Measurements from ENCODE around the gene HMGB4. TPM values are rescaled to one million over a fixed set of nuclear protein-coding genes. Genes with fewer than 3 reads are reported as not detected.

Gene HMGB4
- total and polyA plus RNA-seq, 2 of the 4 experiments (the other 2 are of a cell fraction): not detected

GRCh38 chr1:33878392-33878791, 14.5 kb downstream of the HMGB4 start:
- Histone ChIP-seq H2BK5ac (ENCODE audit: low read depth, low read length, poor library complexity, severe bottlenecking) (no peak overlapping the region), H3K4me1 (ENCODE audit: control insufficient read depth, insufficient read depth, low read length) (no peaks in the 10 kb centered on the region), H2AK5ac (ENCODE audit: low read depth, low read length) (no peak overlapping the region), H4K20me1 (ENCODE audit: insufficient read depth, low read length) (no peaks in the 10 kb centered on the region), H3K9me3 (ENCODE audit: control insufficient read depth, insufficient read depth, low read length) (peaks cover 17% of the 10 kb centered on the region), H4K91ac (ENCODE audit: insufficient read depth, low read depth, low read length) (no peak overlapping the region), H2AFZ (replicated peaks; ENCODE audit: low read length, poor library complexity) (no peak overlapping the region), H2AK9ac (replicated peaks; ENCODE audit: low read depth, low read length, poor library complexity) (no peak overlapping the region), H2BK120ac (ENCODE audit: low read depth, low read length) (no peak overlapping the region), H2BK15ac (ENCODE audit: low read depth, low read length) (no peak overlapping the region), H3K79me1 (ENCODE audit: low read depth in 1 of 2, low read length in 2 of 2) (no peaks in the 10 kb centered on the region), H3K27me3 (ENCODE audit: control insufficient read depth, insufficient read depth, low read length) (no peaks in the 10 kb centered on the region), H4K5ac (ENCODE audit: low read depth, low read length) (no peak overlapping the region), H3K36me3 (ENCODE audit: control insufficient read depth, insufficient read depth, low read length) (no peaks in the 10 kb centered on the region), H3K56ac (ENCODE audit: extremely low read depth, insufficient read depth, low read length) (no peak overlapping the region), H3K4me3 (ENCODE audit: insufficient read depth, low read depth, low read length) (no peak overlapping the region), H3K9me1 (ENCODE audit: insufficient read depth, low read length) (no peaks in the 10 kb centered on the region), H4K8ac (ENCODE audit: low read depth in 2 of 2, low read length in 2 of 2) (no peak overlapping the region), H3K23ac (ENCODE audit: low read depth, low read length) (no peak overlapping the region), H3K4me2 (ENCODE audit: low read depth, low read length) (no peak overlapping the region), H3K27ac (ENCODE audit: insufficient read depth, low read length) (no peak overlapping the region), H3K4ac (ENCODE audit: low read depth, low read length) (no peak overlapping the region), H3K14ac (replicated peaks; ENCODE audit: low read depth, low read length) (no peak overlapping the region), H3K9ac (ENCODE audit: low read depth, low read length) (no peak overlapping the region), H2BK20ac (ENCODE audit: low read depth, low read length) (no peak overlapping the region), H3K18ac (ENCODE audit: low read depth, low read length) (no peak overlapping the region)
- ChIA-PET POLR2A (ENCODE audit: unreplicated experiment) (no interaction called here), CTCF (no interaction called here)
- dilution Hi-C loops (cut with HindIII; ENCODE audit: low sequenced_read_pairs, unreplicated experiment): no loop called here
- BruUV-seq (replicated peaks): no TSS peak
- no peak for TF ChIP-seq SMC3 (IDR thresholded peaks at IDR 0.05; ENCODE audit: low read depth, low read length)
- TF ChIP-seq, protein P1, sequence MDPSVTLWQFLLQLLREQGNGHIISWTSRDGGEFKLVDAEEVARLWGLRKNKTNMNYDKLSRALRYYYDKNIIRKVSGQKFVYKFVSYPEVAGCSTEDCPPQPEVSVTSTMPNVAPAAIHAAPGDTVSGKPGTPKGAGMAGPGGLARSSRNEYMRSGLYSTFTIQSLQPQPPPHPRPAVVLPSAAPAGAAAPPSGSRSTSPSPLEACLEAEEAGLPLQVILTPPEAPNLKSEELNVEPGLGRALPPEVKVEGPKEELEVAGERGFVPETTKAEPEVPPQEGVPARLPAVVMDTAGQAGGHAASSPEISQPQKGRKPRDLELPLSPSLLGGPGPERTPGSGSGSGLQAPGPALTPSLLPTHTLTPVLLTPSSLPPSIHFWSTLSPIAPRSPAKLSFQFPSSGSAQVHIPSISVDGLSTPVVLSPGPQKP (IDR thresholded peaks at IDR 0.05; ENCODE audit: borderline replicate concordance, low read depth, low read length): no peak
- TF ChIP-seq CEBPB (IDR thresholded peaks at IDR 0.05; ENCODE audit: low read depth, low read length): no peak
- no peak for TF ChIP-seq RAD21 (IDR thresholded peaks at IDR 0.05; ENCODE audit: low read length)
- TF ChIP-seq, protein P2, sequence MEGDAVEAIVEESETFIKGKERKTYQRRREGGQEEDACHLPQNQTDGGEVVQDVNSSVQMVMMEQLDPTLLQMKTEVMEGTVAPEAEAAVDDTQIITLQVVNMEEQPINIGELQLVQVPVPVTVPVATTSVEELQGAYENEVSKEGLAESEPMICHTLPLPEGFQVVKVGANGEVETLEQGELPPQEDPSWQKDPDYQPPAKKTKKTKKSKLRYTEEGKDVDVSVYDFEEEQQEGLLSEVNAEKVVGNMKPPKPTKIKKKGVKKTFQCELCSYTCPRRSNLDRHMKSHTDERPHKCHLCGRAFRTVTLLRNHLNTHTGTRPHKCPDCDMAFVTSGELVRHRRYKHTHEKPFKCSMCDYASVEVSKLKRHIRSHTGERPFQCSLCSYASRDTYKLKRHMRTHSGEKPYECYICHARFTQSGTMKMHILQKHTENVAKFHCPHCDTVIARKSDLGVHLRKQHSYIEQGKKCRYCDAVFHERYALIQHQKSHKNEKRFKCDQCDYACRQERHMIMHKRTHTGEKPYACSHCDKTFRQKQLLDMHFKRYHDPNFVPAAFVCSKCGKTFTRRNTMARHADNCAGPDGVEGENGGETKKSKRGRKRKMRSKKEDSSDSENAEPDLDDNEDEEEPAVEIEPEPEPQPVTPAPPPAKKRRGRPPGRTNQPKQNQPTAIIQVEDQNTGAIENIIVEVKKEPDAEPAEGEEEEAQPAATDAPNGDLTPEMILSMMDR (conservative IDR thresholded peaks at IDR 0.05; ENCODE audit: low read depth, low read length): no peak
- TF ChIP-seq RFX5 (IDR thresholded peaks at IDR 0.05; ENCODE audit: low read depth, low read length): no peak
- no peak for TF ChIP-seq RCOR1 (IDR thresholded peaks at IDR 0.05; ENCODE audit: insufficient replicate concordance, low read length)
- TF ChIP-seq, protein P3, sequence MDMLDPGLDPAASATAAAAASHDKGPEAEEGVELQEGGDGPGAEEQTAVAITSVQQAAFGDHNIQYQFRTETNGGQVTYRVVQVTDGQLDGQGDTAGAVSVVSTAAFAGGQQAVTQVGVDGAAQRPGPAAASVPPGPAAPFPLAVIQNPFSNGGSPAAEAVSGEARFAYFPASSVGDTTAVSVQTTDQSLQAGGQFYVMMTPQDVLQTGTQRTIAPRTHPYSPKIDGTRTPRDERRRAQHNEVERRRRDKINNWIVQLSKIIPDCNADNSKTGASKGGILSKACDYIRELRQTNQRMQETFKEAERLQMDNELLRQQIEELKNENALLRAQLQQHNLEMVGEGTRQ (IDR thresholded peaks at IDR 0.05; ENCODE audit: low read depth, low read length): no peak
- no peak for TF ChIP-seq BHLHE40 (IDR thresholded peaks at IDR 0.05; ENCODE audit: low read depth, low read length)
- no peak for TF ChIP-seq POLR2A (IDR thresholded peaks at IDR 0.05; ENCODE audit: low read depth, low read length)
- TF ChIP-seq NFE2L2 (IDR thresholded peaks at IDR 0.05; ENCODE audit: low read depth, low read length): no peak
- TF ChIP-seq CHD1 (IDR thresholded peaks at IDR 0.05; ENCODE audit: low read depth, low read length): no peak
- TF ChIP-seq FOS (IDR thresholded peaks at IDR 0.05; ENCODE audit: low read depth, low read length): no peak
- TF ChIP-seq MAZ (IDR thresholded peaks at IDR 0.05; ENCODE audit: borderline replicate concordance, low read depth, low read length): no peak
- TF ChIP-seq MXI1 (IDR thresholded peaks at IDR 0.05; ENCODE audit: borderline replicate concordance, low read depth, low read length): no peak
- no peak for TF ChIP-seq MAFK (IDR thresholded peaks at IDR 0.05; ENCODE audit: low read depth, low read length)
- in situ Hi-C loops (cut with MboI; ENCODE audit: low sequenced_read_pairs): no loop called here
- 60% methylated on average over 1 of the region's 2 CpGs; no CpG with 5 or more reads in 1 of the 2 experiments for WGBS, 2 experiments (ENCODE audit: extremely low coverage in 2 of 2, insufficient read length in 1 of 2)
- intact Hi-C loops (cut with micrococcal nuclease): no loop called here
- ATAC-seq (ENCODE audit: low read depth): no peak
- DNase-seq: no peak
